Activated CD4-positive, alpha-beta T cell treated with anti-CD3 and anti-CD28 coated beads for 48 hours (primary cell): ENCODE data around the gene TBL1XR1.

Experiments used
- DNase-seq: peaks from one replicate; pipeline ENCODE4 v3.0.0-alpha.2; 2020

TBL1XR1 gene

DNA sequence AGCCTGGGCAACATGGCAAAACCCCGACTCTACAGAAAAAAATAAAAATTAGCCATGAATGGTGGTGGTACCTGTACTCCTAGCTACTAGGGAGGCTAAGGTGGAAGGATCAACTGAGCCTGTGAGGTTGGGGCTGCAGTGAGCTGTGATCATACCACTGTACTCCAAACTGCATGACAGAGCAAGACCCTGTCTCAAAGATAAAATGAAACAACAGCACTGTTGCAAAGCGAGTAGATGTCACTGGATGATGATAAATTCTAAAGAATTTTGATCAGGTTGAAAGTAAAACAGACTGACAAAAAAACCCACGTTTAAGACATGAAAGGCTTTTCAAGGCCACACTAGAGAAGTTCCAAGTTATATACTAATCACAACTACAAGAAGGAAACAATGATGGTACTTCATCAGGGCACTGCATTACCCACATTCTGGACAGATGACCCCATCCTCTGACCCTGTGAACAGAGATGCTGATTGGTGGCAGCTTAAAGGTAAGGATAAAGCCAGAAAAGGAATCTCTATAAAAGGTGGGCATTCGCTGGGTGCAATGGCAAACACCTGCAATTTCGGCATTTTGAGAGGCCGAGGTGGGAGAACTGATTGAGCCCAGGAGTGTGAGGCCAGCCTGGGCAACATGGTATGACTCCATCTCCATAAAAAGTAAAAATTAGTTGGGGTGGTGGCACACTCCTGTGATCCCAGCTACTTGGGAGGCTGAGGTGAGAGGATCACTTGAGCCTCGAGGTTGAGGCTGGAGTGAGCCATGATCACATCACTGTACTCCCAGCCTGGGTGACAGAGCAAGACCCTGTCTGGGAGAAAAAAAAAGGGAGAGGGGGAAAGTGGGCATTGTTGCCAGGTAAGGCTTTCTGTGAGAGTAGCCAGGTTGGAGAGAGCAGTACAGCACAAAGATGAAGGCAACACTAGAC, 59.2 kb downstream of the TBL1XR1 start:
- no peak for DNase-seq

DNA sequence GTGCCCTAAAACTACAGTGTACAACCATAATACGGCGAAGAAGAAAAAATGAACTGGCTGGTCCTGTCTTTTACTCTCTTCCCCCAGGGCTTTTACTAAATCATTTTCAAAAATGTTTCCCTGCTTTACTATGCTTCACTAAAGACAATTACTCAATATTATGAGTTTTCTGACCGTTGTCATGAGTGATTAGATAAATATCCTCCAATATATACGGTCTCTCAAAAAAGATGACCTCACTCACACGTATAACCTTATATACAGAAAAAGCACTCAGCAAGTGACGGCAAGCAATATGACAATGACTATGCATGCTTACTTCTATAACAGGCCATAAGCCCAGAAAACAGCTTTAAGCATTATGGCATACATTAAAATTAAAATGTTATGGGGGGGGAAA, 60.5 kb downstream of the TBL1XR1 start:
- no peak for DNase-seq

DNA sequence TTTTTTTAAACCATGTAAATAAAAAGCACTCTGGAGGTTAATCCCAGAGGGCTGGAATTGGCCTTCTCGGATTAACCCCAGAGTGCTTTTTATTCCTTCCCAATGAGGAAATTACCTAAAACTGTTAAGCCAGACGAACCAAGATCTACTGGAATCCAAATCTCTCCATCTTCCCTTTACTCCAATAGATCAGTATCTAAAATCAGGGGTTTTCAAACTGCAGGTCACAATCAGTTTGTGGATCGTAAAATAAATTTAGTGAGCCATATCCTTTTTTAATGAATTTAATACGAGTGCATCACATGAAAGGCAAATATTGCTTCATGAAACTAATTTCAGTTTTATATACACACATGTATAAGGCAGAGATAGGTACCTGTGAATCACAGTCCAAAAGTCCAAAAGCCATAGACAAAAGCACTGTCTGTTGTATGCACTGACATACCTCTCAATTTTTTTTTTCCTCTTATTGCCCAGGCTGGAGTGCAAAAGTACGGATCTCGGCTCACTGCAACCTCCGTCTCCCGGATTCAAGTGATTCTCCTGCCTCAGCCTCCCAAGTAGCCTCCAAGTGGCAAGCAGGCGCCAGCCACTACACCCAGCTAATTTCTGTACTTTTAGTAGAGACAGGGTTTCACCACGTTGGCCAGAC, 61.3 kb downstream of the TBL1XR1 start:
- no peak for DNase-seq

DNA sequence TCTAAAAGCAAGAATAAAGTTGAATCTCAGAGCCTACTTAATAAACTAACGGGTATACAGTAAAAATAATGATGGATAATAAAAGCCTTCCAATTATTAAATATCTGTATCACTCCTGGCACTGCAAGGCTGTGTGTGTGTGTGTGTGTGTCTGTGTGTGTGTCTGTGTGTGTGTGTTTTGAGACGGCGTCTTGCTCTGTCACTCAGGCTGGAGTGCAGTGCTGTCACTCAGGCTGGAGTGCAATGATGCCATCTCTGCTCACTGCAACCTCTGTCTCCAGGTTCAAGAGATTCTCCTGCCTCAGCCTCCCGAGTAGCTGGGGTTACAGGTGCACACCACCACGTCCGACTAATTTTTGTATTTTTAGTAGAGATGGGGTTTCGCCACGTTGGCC, 62.5 kb downstream of the TBL1XR1 start:
- no peak for DNase-seq

DNA sequence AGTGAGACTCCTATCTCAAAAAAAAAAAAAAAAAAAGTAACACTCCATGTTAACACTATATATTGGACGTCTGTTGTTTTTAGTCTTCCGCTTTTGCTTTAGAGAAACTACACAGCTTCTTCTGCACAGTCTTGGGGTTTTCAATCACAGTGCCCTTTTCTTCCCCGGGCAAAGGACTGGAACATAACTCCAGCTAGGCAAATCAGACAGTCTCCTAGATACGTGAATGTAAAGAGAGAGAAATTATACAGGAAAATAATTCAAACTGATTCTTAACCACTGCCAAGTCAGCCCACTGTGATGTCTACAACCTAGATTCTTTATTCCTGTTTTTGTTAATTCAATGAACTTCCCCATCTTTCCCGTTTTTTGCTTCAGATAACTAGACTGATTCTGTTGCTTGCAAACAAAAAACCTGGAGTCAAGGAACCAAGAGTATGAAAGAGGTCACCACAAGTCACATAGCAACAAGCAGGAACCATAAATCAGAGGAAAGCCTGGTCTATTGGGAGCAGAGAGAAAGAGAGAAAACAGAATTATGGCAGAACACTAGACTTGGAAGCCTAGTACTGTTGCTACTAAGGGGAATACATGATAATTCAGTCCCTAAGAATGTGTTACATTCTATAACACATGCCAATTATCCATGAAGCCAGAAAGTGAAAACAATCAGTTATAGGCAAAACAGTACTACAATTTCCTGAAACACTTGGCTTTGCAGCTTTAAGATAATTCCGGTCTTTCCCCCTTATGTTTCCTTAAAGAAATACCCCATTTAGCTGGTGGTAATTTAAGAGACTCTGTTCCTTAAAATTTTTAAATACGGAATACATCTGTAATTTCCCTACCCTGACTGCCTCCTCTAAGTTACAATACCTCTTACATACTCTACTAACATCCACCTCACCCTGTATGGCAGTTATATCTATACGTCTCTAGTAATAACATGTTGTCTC, 63.1 kb downstream of the TBL1XR1 start:
- no peak for DNase-seq

DNA sequence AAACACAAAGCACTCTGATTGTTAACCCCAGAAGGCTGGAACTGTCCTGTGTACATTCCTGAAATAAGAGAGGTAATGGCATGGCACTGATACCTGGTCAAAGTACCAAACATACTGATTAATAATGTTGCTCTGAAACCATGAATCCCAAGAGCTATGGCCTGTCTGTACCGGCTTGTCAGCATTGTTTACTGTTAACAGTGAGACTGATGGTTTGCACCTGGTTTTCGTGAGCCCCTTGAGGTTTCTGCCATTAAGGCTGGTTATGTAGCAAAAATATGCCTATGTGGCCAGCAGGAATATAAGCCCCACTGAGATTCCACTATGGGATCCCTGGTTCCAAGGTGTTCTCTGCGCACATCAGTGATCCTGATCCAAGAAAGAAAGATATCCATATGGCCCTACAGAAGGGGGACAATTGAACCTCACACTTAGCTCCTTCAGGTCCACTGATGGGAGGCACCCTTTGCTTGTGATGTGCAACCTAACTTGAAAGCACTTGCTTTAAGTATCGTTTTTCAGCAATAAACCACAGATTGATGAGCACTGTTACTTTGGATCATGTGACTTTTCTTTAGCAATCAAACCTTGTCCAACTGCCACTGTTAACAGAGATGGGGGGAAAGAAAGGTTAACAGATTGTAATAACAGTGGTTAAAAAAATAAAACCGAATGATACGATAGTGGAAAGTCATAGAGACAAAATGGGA, 65.2 kb downstream of the TBL1XR1 start:
- DNase-seq: no peak

DNA sequence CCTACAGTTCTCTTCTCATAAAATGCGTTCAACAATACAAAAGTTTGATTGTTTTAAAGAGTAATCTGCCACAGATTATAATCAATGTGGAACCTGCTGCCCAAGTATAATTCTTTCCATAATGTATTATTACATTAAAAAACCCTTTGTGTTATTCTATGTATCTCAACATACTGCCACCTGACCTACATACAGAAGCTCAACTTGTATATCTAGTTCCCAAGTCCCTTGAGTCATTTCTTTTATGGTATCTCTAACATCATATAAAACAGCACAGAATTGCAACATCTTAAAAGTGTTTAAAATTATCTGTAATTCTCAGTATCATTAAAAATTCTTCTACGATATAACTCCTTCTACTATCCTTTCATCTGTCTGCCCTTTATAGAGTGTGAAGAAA, 70.3 kb downstream of the TBL1XR1 start:
- no peak for DNase-seq

DNA sequence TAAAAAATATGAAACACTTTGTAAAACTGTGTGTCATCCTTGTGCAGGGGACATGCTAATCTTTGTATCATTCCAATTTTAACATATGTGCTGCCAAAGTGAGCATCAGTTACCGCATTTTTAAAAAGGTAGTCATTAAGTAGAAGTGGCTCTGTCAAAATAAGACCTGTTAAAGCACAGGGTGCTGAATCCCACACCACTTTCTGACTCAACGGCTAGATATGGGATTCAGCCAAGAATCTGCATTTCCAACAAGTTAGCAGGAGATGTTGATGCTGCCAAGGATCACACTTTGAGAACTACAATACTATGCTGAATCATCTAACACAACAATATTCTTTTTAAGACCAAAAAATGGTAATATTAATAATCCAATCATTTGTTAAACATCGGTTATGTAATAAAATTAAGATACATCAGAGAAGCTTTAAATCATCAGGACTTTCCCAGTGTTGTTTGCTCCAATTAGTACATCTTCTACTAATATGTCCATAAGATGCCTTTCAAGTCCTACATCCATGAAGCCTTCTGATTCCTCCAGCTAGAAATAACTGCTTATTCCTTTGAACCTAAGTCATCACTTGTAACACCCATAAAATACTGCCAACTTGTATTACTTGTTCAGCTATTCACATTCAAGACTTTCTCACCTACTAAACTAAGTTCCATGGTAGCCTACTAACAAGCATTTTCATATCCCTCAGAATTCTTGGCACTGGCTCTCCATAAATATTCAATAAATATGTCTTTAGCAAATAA, 71.1 kb downstream of the TBL1XR1 start:
- no peak for DNase-seq

DNA sequence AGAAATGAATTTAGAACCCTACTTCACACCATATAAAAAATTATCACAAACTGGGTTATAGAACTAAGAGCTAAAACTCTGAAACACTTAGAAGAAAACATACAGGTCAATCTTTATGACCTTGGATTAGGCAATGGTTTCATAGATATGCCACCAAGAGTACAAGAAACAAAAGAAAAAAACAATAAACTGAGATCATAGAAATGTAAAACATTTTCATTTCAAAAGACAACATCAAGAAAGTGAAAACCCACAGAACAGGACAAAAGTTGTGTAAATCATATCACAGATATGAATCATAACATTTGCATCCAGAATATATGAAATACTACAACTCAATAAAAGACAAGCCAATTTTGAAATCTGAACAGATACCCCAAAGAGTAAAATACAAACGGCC, 72.4 kb downstream of the TBL1XR1 start:
- DNase-seq: no peak

DNA sequence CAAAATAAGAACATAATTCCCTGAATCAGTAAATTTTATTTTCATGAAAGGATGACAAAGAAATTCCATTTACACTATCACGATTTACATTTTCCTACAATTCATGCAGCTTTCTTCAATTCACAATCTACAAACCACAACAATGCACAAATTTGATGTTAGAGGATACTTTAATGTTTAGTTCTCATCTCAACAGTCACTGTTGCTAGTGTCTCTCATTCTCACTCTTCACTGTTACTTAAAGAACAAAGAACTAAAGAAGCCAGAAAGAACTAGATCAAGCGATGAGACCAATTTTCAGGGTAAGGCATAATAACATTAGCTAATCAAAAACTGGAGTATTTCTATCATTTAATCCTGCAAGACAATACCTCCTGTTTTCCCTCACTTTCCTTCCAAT, 73.5 kb downstream of the TBL1XR1 start:
- DNase-seq: no peak

DNA sequence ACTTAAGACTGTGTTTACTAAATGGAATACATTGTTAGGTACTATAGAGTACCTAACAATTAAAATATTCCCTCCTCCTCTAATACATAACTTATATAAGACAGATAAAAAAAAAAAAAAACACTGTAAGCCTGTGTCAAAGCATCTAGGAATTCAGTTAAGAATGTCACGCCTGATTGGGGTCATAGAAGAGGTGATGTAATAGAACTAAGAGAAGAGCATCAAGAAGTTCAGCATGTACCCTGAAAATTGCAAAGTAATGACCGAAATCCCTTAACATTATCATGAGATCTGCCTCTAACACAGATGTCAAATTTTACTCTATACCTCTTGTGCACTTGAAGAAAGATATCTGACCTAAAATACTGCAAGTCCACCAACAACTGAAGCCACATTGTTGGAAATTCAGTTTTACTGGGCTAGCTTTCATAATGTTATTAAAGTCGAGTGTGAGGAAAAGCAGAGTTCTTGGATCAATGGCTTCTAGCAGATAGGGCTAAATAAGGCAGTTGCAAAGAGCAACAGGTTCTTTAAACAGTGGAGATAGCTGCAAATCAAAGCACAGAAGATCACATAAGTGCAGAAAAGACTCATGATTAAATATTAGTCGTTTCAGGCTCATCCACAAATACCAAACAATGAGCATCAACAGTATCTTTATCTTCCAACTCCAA, 75.0 kb downstream of the TBL1XR1 start:
- DNase-seq: no peak

DNA sequence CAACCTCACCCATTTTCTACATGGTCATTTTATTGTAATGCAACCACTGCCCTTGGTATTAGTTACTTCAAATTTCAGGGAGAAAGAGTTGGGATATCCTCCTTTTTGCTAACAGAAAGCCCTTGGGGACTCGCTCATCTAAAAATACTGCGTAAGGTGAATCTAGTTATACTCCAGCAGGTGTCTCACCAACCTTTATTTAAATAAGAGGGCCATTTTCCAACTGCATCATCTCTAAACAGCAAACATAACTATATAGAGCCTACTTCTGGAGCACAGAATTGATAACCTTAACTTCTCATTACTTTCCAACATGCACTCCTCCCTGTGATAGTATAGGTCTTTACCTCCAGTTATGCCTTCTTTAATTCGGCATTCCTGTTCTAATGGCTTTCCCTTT, 77.5 kb downstream of the TBL1XR1 start:
- no peak for DNase-seq

DNA sequence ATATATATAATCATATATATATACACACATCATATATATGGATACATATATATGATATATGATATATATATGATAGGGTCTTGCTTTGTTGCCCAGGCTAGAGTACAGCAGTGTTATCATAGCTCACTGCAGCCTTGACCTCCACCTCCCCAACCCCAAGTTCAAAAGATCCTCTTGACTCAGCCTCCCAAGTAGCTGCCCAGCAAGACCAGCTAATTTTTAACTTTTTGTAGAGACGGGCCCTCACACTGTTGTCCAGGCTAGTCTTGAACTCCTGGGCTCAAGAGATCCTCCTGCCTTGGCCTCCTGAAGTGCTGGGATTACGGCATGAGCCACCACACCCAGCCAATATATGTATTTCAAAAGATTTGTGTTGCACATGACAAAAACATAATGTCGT, 83.0 kb downstream of the TBL1XR1 start:
- no peak for DNase-seq

DNA sequence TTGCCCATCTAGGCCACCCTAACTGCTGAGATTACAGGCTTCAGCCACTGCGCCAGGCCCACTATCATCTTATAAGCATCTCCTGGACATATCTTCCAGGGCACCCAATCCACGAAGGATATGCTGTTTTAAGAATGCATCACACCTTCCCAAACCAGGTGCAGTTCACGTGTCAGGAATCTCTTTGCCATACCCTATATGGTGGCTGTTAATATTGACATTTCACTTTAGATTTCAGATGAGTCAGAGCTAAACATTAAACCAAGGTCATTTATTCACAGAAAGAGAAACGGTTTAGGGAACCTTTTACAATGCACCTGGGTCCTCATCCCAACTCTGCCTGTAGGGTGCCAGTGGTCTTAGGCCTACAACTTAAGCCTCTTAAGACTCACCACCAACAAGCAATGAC, 85.7 kb downstream of the TBL1XR1 start:
- DNase-seq: no peak

DNA sequence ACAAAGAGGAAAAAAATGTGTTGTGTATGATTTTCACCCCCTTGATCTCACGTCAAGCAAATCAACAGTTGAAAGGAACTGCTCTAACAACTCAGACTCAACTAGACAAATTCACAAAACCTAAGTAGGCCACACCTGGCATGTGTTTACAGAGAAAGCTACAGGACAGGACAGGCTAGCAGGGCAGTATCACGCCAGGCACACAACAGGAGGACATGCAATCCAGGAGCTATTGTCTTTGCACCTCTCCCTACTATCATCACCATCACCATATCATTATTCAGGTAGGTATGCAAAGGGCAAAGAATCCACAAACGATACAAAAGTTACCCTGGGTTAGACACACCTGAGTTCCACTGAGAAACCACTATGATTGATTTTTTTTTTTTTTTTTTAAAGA, 86.4 kb downstream of the TBL1XR1 start:
- no peak for DNase-seq

DNA sequence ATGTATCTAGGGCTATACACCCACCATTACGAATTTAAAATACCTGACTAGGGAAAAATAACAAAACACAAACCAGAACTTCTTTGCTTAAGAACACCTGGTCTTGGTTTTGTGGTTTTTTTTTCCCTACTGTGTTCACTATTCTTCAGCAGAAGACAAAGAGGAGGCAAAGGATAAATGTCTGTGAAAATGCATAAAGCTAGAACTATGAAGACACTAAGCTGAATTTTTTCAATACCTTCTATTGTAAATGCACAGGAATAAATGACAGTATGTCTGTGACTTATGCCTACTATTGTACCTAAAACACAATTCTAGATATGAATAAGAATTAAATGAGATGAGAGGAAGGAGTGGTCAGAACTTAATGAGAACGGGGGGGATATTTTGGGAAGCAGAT, 86.9 kb downstream of the TBL1XR1 start:
- no peak for DNase-seq

DNA sequence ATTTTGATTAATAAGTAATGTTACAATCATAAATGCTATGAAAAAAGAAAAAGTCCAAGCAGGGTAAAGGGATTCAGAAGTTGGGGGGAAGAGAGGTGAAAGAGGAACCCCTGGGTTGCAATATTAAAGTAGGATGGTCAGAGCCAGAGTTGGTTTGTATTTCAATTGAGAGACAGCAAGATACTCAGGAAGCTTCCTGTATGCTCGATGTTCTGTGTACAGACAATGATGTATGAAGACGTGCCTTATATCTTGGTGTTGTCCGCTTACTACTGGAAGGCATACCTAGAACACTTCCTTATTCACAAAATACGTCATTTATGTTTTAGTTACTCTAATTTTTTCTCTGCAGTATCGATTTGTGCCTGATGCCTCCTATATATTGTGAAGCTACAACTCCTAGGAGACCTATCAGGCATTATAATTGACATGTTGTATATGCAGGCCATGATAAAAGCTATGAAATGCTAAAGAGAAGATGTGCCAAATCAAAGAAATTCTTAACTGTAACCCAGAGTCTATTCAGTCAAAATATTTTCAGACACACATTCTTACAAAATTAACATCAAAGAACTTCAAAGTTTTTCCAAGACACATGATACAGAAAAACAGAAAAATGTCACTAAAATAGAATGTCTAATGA, 87.5 kb downstream of the TBL1XR1 start:
- DNase-seq: no peak

DNA sequence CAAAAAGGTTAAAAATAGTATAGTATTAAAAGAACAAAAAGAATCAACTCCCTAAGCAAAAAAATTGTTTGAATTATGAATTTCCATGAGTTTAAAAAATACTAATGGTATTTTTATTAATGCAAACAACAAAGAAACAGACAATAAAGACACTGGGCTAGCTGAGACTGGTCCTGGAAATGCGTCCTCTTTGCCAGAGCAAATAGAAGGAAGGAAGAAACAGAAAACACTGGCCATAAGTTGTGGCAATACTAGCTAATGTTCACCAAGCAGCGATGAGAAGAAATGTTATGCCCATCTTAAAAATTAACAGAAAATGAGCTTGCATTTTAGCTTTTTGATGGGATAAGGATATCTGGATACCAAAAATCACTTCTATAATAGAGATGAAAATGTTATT, 88.6 kb downstream of the TBL1XR1 start:
- no peak for DNase-seq

DNA sequence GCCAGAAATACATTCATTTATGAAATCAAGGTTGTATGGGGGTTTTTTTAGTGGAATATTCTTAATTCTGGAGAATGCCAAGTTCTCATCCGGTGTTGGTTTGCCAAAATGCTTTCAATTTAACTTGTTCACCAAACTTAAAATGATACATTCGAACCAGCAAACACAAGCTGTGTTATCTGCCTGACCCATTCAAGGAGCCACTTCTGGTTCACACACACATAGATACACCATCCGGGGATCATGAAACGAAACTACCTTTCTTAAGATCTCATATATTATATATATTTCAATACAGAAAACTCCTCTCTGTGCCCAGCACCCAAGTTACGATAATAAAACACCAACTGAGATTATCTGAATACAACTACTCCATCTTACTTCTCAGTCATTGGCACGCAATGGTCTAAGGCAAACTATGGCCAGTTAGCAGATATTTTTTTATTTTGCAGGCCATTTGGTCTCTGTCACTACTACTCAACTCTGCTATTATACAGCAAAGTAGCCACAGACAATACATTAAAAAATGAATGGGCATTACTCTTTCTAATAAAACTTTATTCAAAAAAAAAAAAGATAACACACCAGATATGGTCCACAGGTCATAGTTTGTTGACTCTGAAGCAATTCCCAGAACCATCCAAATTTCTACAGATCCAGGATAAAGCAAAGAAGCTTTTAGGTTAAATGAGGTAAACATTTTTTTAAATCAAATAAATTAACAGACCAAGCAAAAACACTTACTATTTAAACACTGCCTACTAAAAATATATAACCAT, 89.6 kb downstream of the TBL1XR1 start:
- no peak for DNase-seq

DNA sequence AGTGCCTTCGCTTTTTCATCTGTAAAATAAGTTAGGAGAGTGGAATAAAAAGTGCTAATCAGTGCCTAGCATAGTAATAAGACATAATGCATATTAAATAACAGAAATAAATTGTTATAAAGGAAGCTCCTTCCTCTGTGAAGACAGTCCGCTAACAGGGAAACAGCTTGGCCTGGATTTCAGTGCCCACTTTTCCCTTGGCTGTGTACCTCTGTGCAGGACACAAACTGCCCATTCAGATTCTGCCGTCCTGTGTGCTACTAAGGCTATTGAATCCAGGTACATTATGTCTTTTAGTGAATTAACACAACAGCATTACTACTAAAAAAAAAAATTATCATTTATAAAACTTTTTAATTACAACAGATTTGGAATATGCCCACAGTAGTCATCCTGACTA, 90.7 kb downstream of the TBL1XR1 start:
- DNase-seq: no peak
